Measurements from ENCODE around the gene ISG20. TPM values are rescaled to one million over a fixed set of nuclear protein-coding genes. Genes with fewer than 3 reads are reported as not detected.

ISG20 gene
- total and polyA plus RNA-seq, 2 donors from 2014 or later: 7.3 to 25.5 TPM

GRCh38 chr15:88653200-88654064 lies 14.6 kb downstream of the ISG20 start:
- peaks cover 0 to 5% (median 0%) of the 10 kb centered on the region in 3 donors for H3K4me1 ChIP-seq (ENCODE audit: control insufficient read depth in 2 of 3, insufficient read depth in 2 of 3, low read depth in 1 of 3, low read length in 3 of 3)
- H3K9ac ChIP-seq (ENCODE audit: low read length in 3 of 3): no peak overlapping the region
- FAIRE-seq (no peak), DNase-seq (no peak)
- intact Hi-C loops (cut with DNase I): loop anchor here (10.0 kb wide), 1 partner anchor 181 kb away; no protein-coding TSS in a partner anchor
- H3K4me3 ChIP-seq (ENCODE audit: low read length in 3 of 3): no peak overlapping the region
- H3K9me3 ChIP-seq (ENCODE audit: control insufficient read depth in 2 of 3, insufficient read depth in 1 of 3, low read length in 3 of 3): no peaks in the 10 kb centered on the region
- H3K27me3 ChIP-seq (ENCODE audit: control insufficient read depth, insufficient read depth, low read length): no peaks in the 10 kb centered on the region
- no peak overlapping the region for H3K27ac ChIP-seq (ENCODE audit: low read depth in 2 of 2, low read length in 2 of 2)
- H3K36me3 ChIP-seq (ENCODE audit: control insufficient read depth in 2 of 3, insufficient read depth in 3 of 3, low read length in 3 of 3): no peaks in the 10 kb centered on the region
- TF ChIP-seq CTCF (IDR thresholded peaks at IDR 0.05; ENCODE audit: borderline replicate concordance, extremely low read depth, insufficient read depth): no peak

- no peak for FAIRE-seq
These were observed 15.8 kb downstream of the ISG20 start for GRCh38 chr15:88654430-88655102.

GRCh38 chr15:88655103-88655553 lies 16.3 kb downstream of the ISG20 start:
- no peaks in the 10 kb centered on the region for H3K36me3 ChIP-seq (ENCODE audit: control insufficient read depth in 2 of 3, insufficient read depth in 3 of 3, low read length in 3 of 3)
- DNase-seq (no peak), FAIRE-seq (no peak)
- no peaks in the 10 kb centered on the region for H3K4me1 ChIP-seq (ENCODE audit: control insufficient read depth in 2 of 3, insufficient read depth in 2 of 3, low read depth in 1 of 3, low read length in 3 of 3)
- H3K27me3 ChIP-seq (ENCODE audit: control insufficient read depth, insufficient read depth, low read length): no peaks in the 10 kb centered on the region
- H3K4me3 ChIP-seq (ENCODE audit: low read length in 3 of 3): no peak overlapping the region
- no peak overlapping the region for H3K9ac ChIP-seq (ENCODE audit: low read length in 3 of 3)
- TF ChIP-seq CTCF (IDR thresholded peaks at IDR 0.05; ENCODE audit: borderline replicate concordance, extremely low read depth, insufficient read depth): no peak
- intact Hi-C loops (cut with DNase I): loop anchor here (10.0 kb wide), 1 partner anchor 180 kb away; no protein-coding TSS in a partner anchor
- H3K27ac ChIP-seq (ENCODE audit: low read depth in 2 of 2, low read length in 2 of 2): no peak overlapping the region
- H3K9me3 ChIP-seq (ENCODE audit: control insufficient read depth in 2 of 3, insufficient read depth in 1 of 3, low read length in 3 of 3): no peaks in the 10 kb centered on the region

More at GRCh38 chr15:88654430-88655102, 15.8 kb downstream of the ISG20 start:
- intact Hi-C loops (cut with DNase I): loop anchor here (10.0 kb wide), 1 partner anchor 180 kb away; no protein-coding TSS in a partner anchor
- H3K36me3 ChIP-seq (ENCODE audit: control insufficient read depth in 2 of 3, insufficient read depth in 3 of 3, low read length in 3 of 3): no peaks in the 10 kb centered on the region
- H3K9ac ChIP-seq (ENCODE audit: low read length in 3 of 3): no peak overlapping the region
- no peaks in the 10 kb centered on the region for H3K27me3 ChIP-seq (ENCODE audit: control insufficient read depth, insufficient read depth, low read length)
- peaks cover 0 to 3% (median 0%) of the 10 kb centered on the region in 3 donors for H3K4me1 ChIP-seq (ENCODE audit: control insufficient read depth in 2 of 3, insufficient read depth in 2 of 3, low read depth in 1 of 3, low read length in 3 of 3)
- no peak for DNase-seq
- TF ChIP-seq CTCF (IDR thresholded peaks at IDR 0.05; ENCODE audit: borderline replicate concordance, extremely low read depth, insufficient read depth): no peak
- H3K27ac ChIP-seq (ENCODE audit: low read depth in 2 of 2, low read length in 2 of 2): no peak overlapping the region
- no peaks in the 10 kb centered on the region for H3K9me3 ChIP-seq (ENCODE audit: control insufficient read depth in 2 of 3, insufficient read depth in 1 of 3, low read length in 3 of 3)
- H3K4me3 ChIP-seq (ENCODE audit: low read length in 3 of 3): no peak overlapping the region

Measured in kidney (tissue), 14 donors.